Duodenal mucosa (tissue), 2 donors: Measurements from ENCODE around the gene C11orf68.

Source experiments
- H3K27ac ChIP-seq: one replicate; pipeline ENCODE4 v1.7.0; 2013; ENCODE audit warnings: low read depth, low read length
- H3K27me3 ChIP-seq, 2 donors: one replicate each; pipeline ENCODE4 v1.7.0; 2013; ENCODE audit warnings: low read length in 2 of 2, control low read depth in 1 of 2; ENCODE audit not compliant: insufficient read depth in 2 of 2, control insufficient read depth in 1 of 2
- H3K36me3 ChIP-seq, 2 donors: one replicate each; pipeline ENCODE4 v1.7.0; 2013; ENCODE audit warnings: low read length in 2 of 2, control low read depth in 1 of 2; ENCODE audit not compliant: insufficient read depth in 2 of 2, control insufficient read depth in 1 of 2
- H3K4me1 ChIP-seq, 2 donors: one replicate each; pipeline ENCODE4 v1.7.0; 2013; ENCODE audit warnings: low read length in 2 of 2, control low read depth in 1 of 2; ENCODE audit not compliant: insufficient read depth in 2 of 2, control insufficient read depth in 1 of 2
- H3K4me3 ChIP-seq, 2 donors: one replicate each; pipeline ENCODE4 v1.7.0; 2013; ENCODE audit warnings: low read length in 2 of 2, low read depth in 1 of 2
- H3K9ac ChIP-seq, 2 donors: one replicate each; pipeline ENCODE4 v1.7.0; 2013; ENCODE audit warnings: low read length in 2 of 2, low read depth in 1 of 2
- H3K9me3 ChIP-seq, 2 donors: one replicate each; pipeline ENCODE4 v1.7.0; 2013; ENCODE audit warnings: low read length in 2 of 2, control low read depth in 1 of 2; ENCODE audit not compliant: control insufficient read depth in 1 of 2

The C11orf68 gene

GRCh38 chr11:65927904-65928397 is 9.1 kb upstream of the C11orf68 start:
- Histone ChIP-seq H3K27ac (peak overlapping the region; percentile 12), H3K27me3 (no peaks in the 10 kb centered on the region), H3K4me3 (peak overlapping the region; percentile 18 to 45), H3K9me3 (no peaks in the 10 kb centered on the region), H3K36me3 (peaks cover 0 to 5% of the 10 kb centered on the region in 2 donors), H3K9ac (peak overlapping the region in 1 of 2 donors; percentile 25), H3K4me1 (peaks cover 0 to 16% of the 10 kb centered on the region in 2 donors)

- no peaks in the 10 kb centered on the region for H3K27me3 ChIP-seq
- no peaks in the 10 kb centered on the region for H3K9me3 ChIP-seq
- no peak overlapping the region for H3K9ac ChIP-seq
- H3K4me1 ChIP-seq: peaks cover 7 to 24% of the 10 kb centered on the region in 2 donors
- H3K4me3 ChIP-seq: no peak overlapping the region
- no peak overlapping the region for H3K27ac ChIP-seq
- H3K36me3 ChIP-seq: peaks cover 0 to 17% of the 10 kb centered on the region in 2 donors
Observed at GRCh38 chr11:65925397-65925796, 6.5 kb upstream of the C11orf68 start.

GRCh38 chr11:65922565-65922964 is 3.7 kb upstream of the C11orf68 start:
- H3K4me3 ChIP-seq: no peak overlapping the region

GRCh38 chr11:65921876-65922275 is 3.0 kb upstream of the C11orf68 start:
- no peak overlapping the region for H3K27ac ChIP-seq
- no peak overlapping the region for H3K4me3 ChIP-seq
- H3K4me1 ChIP-seq: peaks cover 24 to 27% of the 10 kb centered on the region in 2 donors
- no peaks in the 10 kb centered on the region for H3K9me3 ChIP-seq
- no peaks in the 10 kb centered on the region for H3K27me3 ChIP-seq
- H3K9ac ChIP-seq: no peak overlapping the region
- H3K36me3 ChIP-seq: peaks cover 0 to 17% of the 10 kb centered on the region in 2 donors

More at GRCh38 chr11:65922565-65922964, 3.7 kb upstream of the C11orf68 start:
- H3K4me1 ChIP-seq: peaks cover 18 to 25% of the 10 kb centered on the region in 2 donors
- H3K27me3 ChIP-seq: no peaks in the 10 kb centered on the region
- no peak overlapping the region for H3K27ac ChIP-seq
- no peak overlapping the region for H3K9ac ChIP-seq
- no peaks in the 10 kb centered on the region for H3K9me3 ChIP-seq
- peaks cover 0 to 17% of the 10 kb centered on the region in 2 donors for H3K36me3 ChIP-seq

- Histone ChIP-seq H3K4me1 (peaks cover 32 to 35% of the 10 kb centered on the region in 2 donors), H3K36me3 (peaks cover 0 to 17% of the 10 kb centered on the region in 2 donors), H3K27ac (no peak overlapping the region), H3K4me3 (no peak overlapping the region), H3K9ac (peak overlapping the region in 1 of 2 donors; percentile 74), H3K9me3 (no peaks in the 10 kb centered on the region), H3K27me3 (no peaks in the 10 kb centered on the region)
Observed at GRCh38 chr11:65921033-65921555, 2.2 kb upstream of the C11orf68 start.

- Histone ChIP-seq H3K27ac (no peak overlapping the region), H3K9me3 (no peaks in the 10 kb centered on the region), H3K4me1 (peaks cover 36 to 39% of the 10 kb centered on the region in 2 donors), H3K36me3 (peaks cover 0 to 17% of the 10 kb centered on the region in 2 donors), H3K9ac (peak overlapping the region; percentile 65 to 74), H3K4me3 (peak overlapping the region; percentile 77 to 83), H3K27me3 (no peaks in the 10 kb centered on the region)
Observed at GRCh38 chr11:65920372-65920802, 1.5 kb upstream of the C11orf68 start.

GRCh38 chr11:65919573-65920371 is 910 bp upstream of the C11orf68 start:
- peak overlapping the region; percentile 65 to 74 for H3K9ac ChIP-seq
- no peaks in the 10 kb centered on the region for H3K9me3 ChIP-seq
- peaks cover 36 to 45% of the 10 kb centered on the region in 2 donors for H3K4me1 ChIP-seq
- peaks cover 0 to 17% of the 10 kb centered on the region in 2 donors for H3K36me3 ChIP-seq
- H3K27me3 ChIP-seq: no peaks in the 10 kb centered on the region
- peak overlapping the region; percentile 75 for H3K27ac ChIP-seq
- peak overlapping the region; percentile 77 to 83 for H3K4me3 ChIP-seq

- H3K9ac ChIP-seq: peak within 1 kb of the TSS; percentile 90 to 94
- peak within 1 kb of the TSS; percentile 84 to 94 for H3K4me3 ChIP-seq
- no peaks in the 10 kb centered on the region for H3K9me3 ChIP-seq
- H3K27me3 ChIP-seq: no peaks in the 10 kb centered on the region
- peaks cover 0 to 17% of the 10 kb centered on the region in 2 donors for H3K36me3 ChIP-seq
- H3K4me1 ChIP-seq: peaks cover 36 to 46% of the 10 kb centered on the region in 2 donors
- peak within 1 kb of the TSS; percentile 82 for H3K27ac ChIP-seq
Observed at GRCh38 chr11:65919141-65919572, 295 bp upstream of the C11orf68 start, which contains the start of gene DRAP1. DRAP1 (plus strand) TSS chr11:65919426; CDS start chr11:65919502, 76 bp downstream.

- H3K9ac ChIP-seq: peak overlapping the region; percentile 90 to 94
- no peaks in the 10 kb centered on the region for H3K27me3 ChIP-seq
- peak overlapping the region; percentile 84 to 94 for H3K4me3 ChIP-seq
- no peak overlapping the region for H3K27ac ChIP-seq
- H3K4me1 ChIP-seq: peaks cover 36 to 46% of the 10 kb centered on the region in 2 donors
- H3K36me3 ChIP-seq: peaks cover 0 to 9% of the 10 kb centered on the region in 2 donors
- H3K9me3 ChIP-seq: no peaks in the 10 kb centered on the region
Observed at GRCh38 chr11:65917434-65918210, 1.2 kb downstream of the C11orf68 start.
